Stomach (tissue), 9 donors: Measurements from ENCODE around the gene RBM47. TPM values are rescaled to one million over a fixed set of nuclear protein-coding genes. Genes with fewer than 3 reads are reported as not detected.

ENCODE experiments used
- DNase-seq, 2 donors: peaks; one replicate each; pipeline versions ENCODE4 v3.0.0 to v3.0.0-alpha.2; 2013 to 2019
- H3K27ac ChIP-seq, 5 donors: fragments of 200-600 bp in 4 of 5; sonication (generic) in 4 of 5; one replicate each; pipeline ENCODE4 v1.5.1; 2013 to 2019; ENCODE audit warnings: mild to moderate bottlenecking in 1 of 5, moderate library complexity in 1 of 5
- H3K27me3 ChIP-seq, 3 donors: fragments of 200-600 bp; sonication (generic); one replicate each; pipeline ENCODE4 v1.5.1; 2017 to 2019; ENCODE audit warnings: mixed run types in 1 of 3
- H3K36me3 ChIP-seq, 4 donors: fragments of 200-600 bp; sonication (generic); 1 replicate in 3 of 4; 2 replicates in 1 of 4; pipeline ENCODE4 v1.5.1; 2016 to 2019
- H3K4me1 ChIP-seq, 4 donors: fragments of 200-600 bp; sonication (generic); one replicate each; pipeline ENCODE4 v1.5.1; 2016 to 2019
- H3K4me3 ChIP-seq, 4 donors: fragments of 200-600 bp; sonication (generic) in 3 of 4; one replicate each; pipeline ENCODE4 v1.5.1; 2016 to 2019; ENCODE audit warnings: mild to moderate bottlenecking in 1 of 4
- H3K9me3 ChIP-seq, 4 donors: fragments of 200-600 bp; sonication (generic); one replicate each; pipeline ENCODE4 v1.5.1; 2016 to 2019
- EP300 ChIP-seq: sonication (generic); formaldehyde crosslinking; IDR thresholded peaks from one replicate; pipeline ENCODE4 v1.6.1; 2017; ENCODE audit warnings: antibody characterized with exemption
- POLR2A ChIP-seq, 4 donors: fragments of 450-650 bp; IDR thresholded peaks; one replicate each; pipeline ENCODE4 v1.6.1; 2016; ENCODE audit warnings: antibody characterized with exemption in 4 of 4, control low read depth in 2 of 4, mild to moderate bottlenecking in 1 of 4, moderate library complexity in 1 of 4
- POLR2AphosphoS5 ChIP-seq, 3 donors: sonication (generic); formaldehyde crosslinking; IDR thresholded peaks; one replicate each; pipeline ENCODE4 v1.6.1; 2016; ENCODE audit warnings: antibody characterized with exemption in 3 of 3
- WGBS, 5 donors: extraction: QIAGEN DNeasy Blood & Tissue Kit in 3 of 5; methylation state at CpG; one replicate each; pipeline versions ENCODE4 v1.1.5 to v1.1.7; 2013 to 2018; 5-methylcytosine and 5-hydroxymethylcytosine counted together
- intact Hi-C: fragments of 100-400 bp; cut with DNase I; formaldehyde crosslinking; loops from one replicate; pipeline ENCODE4 v1.15.1; 2023; ENCODE audit warnings: low total_unique reads
- polyA plus RNA-seq, 3 donors: library from polyadenylated mRNA; stranded (reverse); fragments of 200-250 nt; gene quantifications; one replicate each; pipeline ENCODE4 v1.2.3, GENCODE V29; 2013
- total RNA-seq, 5 donors: library from RNA; depleted of rRNA; stranded (reverse); fragments of >200 nt; gene quantifications; one replicate each; pipeline versions ENCODE4 v1.1.0 to v1.2.3, GENCODE V29; 2014 to 2016
- TF ChIP-seq, protein P1 (sequence below), 7 experiments: fragments of 450-650 bp in 4 of 7; fragments of 200-600 bp in 3 of 7; sonication (generic) in 3 of 7; IDR thresholded peaks; one replicate each; pipeline ENCODE4 v1.5.1; 2016 to 2019; ENCODE audit warnings: antibody characterized with exemption in 7 of 7, control low read depth in 2 of 7, mild to moderate bottlenecking in 1 of 7
- donor health status: healthy with polysubstance abuse.
- donor health status: Bipolar disorder and iron deficiency.
- donor health status: healthy.

The RBM47 gene
- total and polyA plus RNA-seq, 8 donors: 18.5 to 448 (median 160) TPM

DNA sequence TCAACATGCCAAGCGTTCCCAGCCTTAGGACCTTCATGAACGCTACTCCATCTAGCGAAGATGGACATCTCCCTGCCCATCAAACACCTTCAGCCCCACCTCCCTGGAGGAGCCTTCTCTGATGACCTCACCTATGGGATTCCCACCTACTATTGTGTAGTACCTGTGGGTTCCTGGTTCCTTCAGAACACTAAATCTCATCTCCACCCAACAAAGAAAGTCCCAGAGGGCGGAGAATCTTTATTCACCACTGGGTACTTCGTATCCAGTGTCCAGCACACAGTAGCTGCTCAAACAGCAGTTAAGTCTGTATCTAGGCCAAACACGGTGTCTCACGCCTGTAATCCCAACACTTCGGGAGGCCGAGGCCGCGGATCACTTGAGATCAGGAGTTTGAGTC is 10.1 kb downstream of the RBM47 start:
- Histone ChIP-seq H3K27ac (no peak overlapping the region), H3K36me3 (no peaks in the 10 kb centered on the region), H3K9me3 (no peaks in the 10 kb centered on the region), H3K4me1 (peaks cover 22 to 52% (median 25%) of the 10 kb centered on the region in 4 donors), H3K27me3 (no peaks in the 10 kb centered on the region), H3K4me3 (no peak overlapping the region)
- no peak for DNase-seq
- intact Hi-C loops: no loop called here
- TF ChIP-seq POLR2A (IDR thresholded peaks at IDR 0.05): no peak
- TF ChIP-seq EP300: no peak
- TF ChIP-seq POLR2AphosphoS5 (IDR thresholded peaks at IDR 0.05): no peak
- TF ChIP-seq, protein P1, sequence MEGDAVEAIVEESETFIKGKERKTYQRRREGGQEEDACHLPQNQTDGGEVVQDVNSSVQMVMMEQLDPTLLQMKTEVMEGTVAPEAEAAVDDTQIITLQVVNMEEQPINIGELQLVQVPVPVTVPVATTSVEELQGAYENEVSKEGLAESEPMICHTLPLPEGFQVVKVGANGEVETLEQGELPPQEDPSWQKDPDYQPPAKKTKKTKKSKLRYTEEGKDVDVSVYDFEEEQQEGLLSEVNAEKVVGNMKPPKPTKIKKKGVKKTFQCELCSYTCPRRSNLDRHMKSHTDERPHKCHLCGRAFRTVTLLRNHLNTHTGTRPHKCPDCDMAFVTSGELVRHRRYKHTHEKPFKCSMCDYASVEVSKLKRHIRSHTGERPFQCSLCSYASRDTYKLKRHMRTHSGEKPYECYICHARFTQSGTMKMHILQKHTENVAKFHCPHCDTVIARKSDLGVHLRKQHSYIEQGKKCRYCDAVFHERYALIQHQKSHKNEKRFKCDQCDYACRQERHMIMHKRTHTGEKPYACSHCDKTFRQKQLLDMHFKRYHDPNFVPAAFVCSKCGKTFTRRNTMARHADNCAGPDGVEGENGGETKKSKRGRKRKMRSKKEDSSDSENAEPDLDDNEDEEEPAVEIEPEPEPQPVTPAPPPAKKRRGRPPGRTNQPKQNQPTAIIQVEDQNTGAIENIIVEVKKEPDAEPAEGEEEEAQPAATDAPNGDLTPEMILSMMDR (IDR thresholded peaks at IDR 0.05): no peak
- WGBS, 5 donors: 84 to 90% (median 89%) methylated on average over 9 to 11 of the region's 11 CpGs

DNA sequence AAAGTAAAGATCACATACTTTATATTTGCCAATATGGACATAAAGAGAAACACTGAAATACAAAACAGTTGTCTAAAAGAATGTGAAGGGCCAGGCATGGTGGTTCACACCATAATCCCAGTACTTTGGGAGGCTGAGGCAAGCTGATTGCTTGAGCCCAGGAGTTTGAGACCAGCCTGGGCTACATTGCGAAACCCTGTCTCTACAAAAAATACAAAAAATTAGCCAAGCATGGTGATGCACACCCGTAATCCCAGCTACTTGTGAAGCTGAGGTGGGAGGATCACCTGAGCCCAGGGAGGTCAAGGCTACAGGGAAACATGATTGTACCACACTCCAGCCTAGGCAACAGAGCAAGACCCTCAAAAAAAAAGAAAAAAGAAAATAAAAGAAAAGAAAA is 11.8 kb downstream of the RBM47 start:
- H3K27me3 ChIP-seq: no peaks in the 10 kb centered on the region
- no peak for DNase-seq
- TF ChIP-seq POLR2A (IDR thresholded peaks at IDR 0.05) (no peak), EP300 (no peak), POLR2AphosphoS5 (IDR thresholded peaks at IDR 0.05) (no peak)
- TF ChIP-seq, protein P1 (IDR thresholded peaks at IDR 0.05): no peak
- H3K4me3 ChIP-seq: no peak overlapping the region
- peaks cover 0 to 6% (median 0%) of the 10 kb centered on the region in 4 donors for H3K9me3 ChIP-seq
- whole genome bisulfite sequencing, 5 donors: 84 to 90% (median 89%) methylated on average over 2 of the region's 2 CpGs
- H3K27ac ChIP-seq: no peak overlapping the region
- intact Hi-C loops: no loop called here
- H3K4me1 ChIP-seq: peaks cover 10 to 39% (median 13%) of the 10 kb centered on the region in 4 donors
- no peaks in the 10 kb centered on the region for H3K36me3 ChIP-seq

DNA sequence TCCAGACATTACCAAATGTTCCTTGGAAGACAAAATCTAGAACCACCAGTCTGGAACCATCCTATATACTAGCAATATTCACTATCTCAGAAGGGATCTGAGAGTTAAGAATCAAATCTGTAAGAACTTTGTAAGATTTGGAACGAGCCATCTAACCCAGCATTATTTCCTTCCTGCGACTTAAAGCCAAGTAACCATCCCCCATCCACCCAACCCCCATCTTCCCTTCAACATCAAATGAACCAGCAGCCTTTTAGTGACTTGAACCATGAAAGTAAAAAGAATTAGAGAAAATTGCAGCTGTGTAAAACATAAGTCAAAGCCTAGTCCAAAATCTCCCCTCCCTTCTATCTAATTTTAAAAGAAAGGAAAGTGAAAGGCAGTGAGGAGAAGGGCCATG is 15.6 kb downstream of the RBM47 start:
- Histone ChIP-seq H3K27ac (no peak overlapping the region), H3K36me3 (no peaks in the 10 kb centered on the region), H3K4me1 (peaks cover 0 to 20% (median 3%) of the 10 kb centered on the region in 4 donors), H3K4me3 (no peak overlapping the region), H3K27me3 (no peaks in the 10 kb centered on the region), H3K9me3 (peaks cover 0 to 6% (median 0%) of the 10 kb centered on the region in 4 donors)
- intact Hi-C loops: no loop called here
- WGBS, 5 donors: 73 to 80% (median 79%) methylated on average over 2 of the region's 2 CpGs
- TF ChIP-seq, protein P1 (IDR thresholded peaks at IDR 0.05): no peak
- TF ChIP-seq POLR2AphosphoS5 (IDR thresholded peaks at IDR 0.05) (no peak), POLR2A (IDR thresholded peaks at IDR 0.05) (no peak), EP300 (no peak)
- no peak for DNase-seq

DNA sequence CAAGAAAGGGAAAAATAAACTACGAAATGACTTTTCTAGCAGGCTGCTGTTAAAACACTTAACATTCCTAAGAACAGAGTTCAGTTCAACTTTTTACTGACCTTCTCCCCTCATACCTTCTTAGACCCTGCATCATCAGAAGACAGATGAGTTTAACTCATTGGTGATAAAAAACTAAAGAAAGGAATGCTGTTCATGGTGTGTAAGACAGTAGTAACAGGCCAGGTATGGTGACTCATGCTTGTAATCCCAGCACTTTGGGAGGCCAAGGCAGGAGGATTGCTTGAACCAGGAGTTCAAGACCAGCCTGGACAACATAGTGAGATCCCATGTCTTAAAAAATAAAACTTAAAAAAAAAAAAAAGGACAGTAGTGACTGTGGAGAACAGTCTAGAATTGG is 16.2 kb downstream of the RBM47 start:
- no peak overlapping the region for H3K4me3 ChIP-seq
- TF ChIP-seq EP300 (no peak), POLR2A (IDR thresholded peaks at IDR 0.05) (no peak), POLR2AphosphoS5 (IDR thresholded peaks at IDR 0.05) (no peak)
- TF ChIP-seq, protein P1 (IDR thresholded peaks at IDR 0.05): no peak
- intact Hi-C loops: no loop called here
- peaks cover 0 to 6% (median 0%) of the 10 kb centered on the region in 4 donors for H3K9me3 ChIP-seq
- H3K27ac ChIP-seq: no peak overlapping the region
- 67 to 91% (median 74%) methylated on average over 1 of the region's 1 CpG for WGBS, 5 donors
- H3K27me3 ChIP-seq: no peaks in the 10 kb centered on the region
- no peak for DNase-seq
- peaks cover 0 to 20% (median 3%) of the 10 kb centered on the region in 4 donors for H3K4me1 ChIP-seq
- no peaks in the 10 kb centered on the region for H3K36me3 ChIP-seq
